Measurements from ENCODE around the gene MNT.

GRCh38 chr17:2388020-2388682 lies 12.7 kb downstream of the MNT start:
- TF ChIP-seq CTCF (optimal IDR thresholded peaks at IDR 0.05 in 1 of 3, IDR thresholded peaks at IDR 0.05 in 1 of 3, conservative IDR thresholded peaks at IDR 0.05 in 1 of 3; ENCODE audit: extremely low read depth in 1 of 3, insufficient read depth in 2 of 3, low read length in 3 of 3) (no peak), EZH2 (IDR thresholded peaks at IDR 0.05; ENCODE audit: low read length) (no peak)

Measured in keratinocyte (primary cell).